ENCODE data around the gene ATXN1. TPM values are rescaled to one million over a fixed set of nuclear protein-coding genes. Genes with fewer than 3 reads are reported as not detected.

Gene ATXN1
- total RNA-seq, 1 experiment from 2014 or later = 19.7 TPM

DNA sequence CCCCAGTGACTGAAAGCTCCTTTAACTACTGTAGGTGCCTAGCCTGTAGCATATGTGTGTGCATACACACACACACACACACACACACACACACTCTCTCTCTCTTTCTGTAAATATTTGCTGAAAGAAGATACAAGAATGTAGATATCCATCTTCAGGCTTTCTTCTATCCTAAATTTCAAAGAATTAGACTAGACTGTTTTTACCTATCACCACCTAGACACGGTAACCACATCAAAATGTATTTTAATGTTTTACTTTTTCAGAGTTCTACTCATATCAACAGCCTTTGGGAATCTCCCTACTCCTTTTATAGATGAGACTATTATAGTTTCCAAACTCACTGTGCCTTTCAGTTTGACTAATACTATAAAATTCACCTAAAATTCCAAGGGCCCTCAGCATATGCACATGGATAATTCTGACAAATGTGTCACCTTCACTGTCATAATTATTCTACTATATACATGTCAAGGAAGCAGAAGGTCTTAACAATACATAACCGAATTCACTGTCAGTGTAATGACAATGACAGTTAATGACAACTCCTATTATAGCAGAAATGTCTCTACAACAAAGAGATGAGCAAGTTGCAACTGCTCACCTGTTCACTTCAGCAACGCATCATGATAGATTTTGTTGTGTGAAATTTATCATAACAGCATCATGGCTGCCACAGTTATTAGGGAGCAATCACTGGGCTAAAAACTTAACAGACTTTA, 286.3 kb downstream of the ATXN1 start:
- no peak for DNase-seq
- no peaks in the 10 kb centered on the region for H3K9me3 Mint-ChIP-seq (ENCODE audit: low read depth, unreplicated experiment)
- BruUV-seq (replicated peaks) = no TSS peak
- intact Hi-C loops (cut with micrococcal nuclease; ENCODE audit: unreplicated experiment) = no loop called here
- H3K4me3 Mint-ChIP-seq (ENCODE audit: low read depth, unreplicated experiment) = no peak overlapping the region
- TF ChIP-seq, protein P1, sequence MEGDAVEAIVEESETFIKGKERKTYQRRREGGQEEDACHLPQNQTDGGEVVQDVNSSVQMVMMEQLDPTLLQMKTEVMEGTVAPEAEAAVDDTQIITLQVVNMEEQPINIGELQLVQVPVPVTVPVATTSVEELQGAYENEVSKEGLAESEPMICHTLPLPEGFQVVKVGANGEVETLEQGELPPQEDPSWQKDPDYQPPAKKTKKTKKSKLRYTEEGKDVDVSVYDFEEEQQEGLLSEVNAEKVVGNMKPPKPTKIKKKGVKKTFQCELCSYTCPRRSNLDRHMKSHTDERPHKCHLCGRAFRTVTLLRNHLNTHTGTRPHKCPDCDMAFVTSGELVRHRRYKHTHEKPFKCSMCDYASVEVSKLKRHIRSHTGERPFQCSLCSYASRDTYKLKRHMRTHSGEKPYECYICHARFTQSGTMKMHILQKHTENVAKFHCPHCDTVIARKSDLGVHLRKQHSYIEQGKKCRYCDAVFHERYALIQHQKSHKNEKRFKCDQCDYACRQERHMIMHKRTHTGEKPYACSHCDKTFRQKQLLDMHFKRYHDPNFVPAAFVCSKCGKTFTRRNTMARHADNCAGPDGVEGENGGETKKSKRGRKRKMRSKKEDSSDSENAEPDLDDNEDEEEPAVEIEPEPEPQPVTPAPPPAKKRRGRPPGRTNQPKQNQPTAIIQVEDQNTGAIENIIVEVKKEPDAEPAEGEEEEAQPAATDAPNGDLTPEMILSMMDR (IDR thresholded peaks at IDR 0.05; ENCODE audit: unreplicated experiment) = no peak
- no peak overlapping the region for H3K27ac Mint-ChIP-seq (ENCODE audit: unreplicated experiment)
- CTCF ChIA-PET = no interaction called here
- no peaks in the 10 kb centered on the region for H3K36me3 Mint-ChIP-seq (ENCODE audit: insufficient read depth, unreplicated experiment)
- no peaks in the 10 kb centered on the region for H3K4me1 Mint-ChIP-seq (ENCODE audit: low read depth, unreplicated experiment)
- H3K27me3 Mint-ChIP-seq (ENCODE audit: unreplicated experiment) = no peaks in the 10 kb centered on the region

GRCh38 chr6:16473908-16474771, 287.1 kb downstream of the ATXN1 start:
- Mint-ChIP-seq H3K4me1 (ENCODE audit: low read depth, unreplicated experiment) (no peaks in the 10 kb centered on the region), H3K4me3 (ENCODE audit: low read depth, unreplicated experiment) (no peak overlapping the region), H3K36me3 (ENCODE audit: insufficient read depth, unreplicated experiment) (no peaks in the 10 kb centered on the region), H3K27me3 (ENCODE audit: unreplicated experiment) (no peaks in the 10 kb centered on the region), H3K9me3 (ENCODE audit: low read depth, unreplicated experiment) (no peaks in the 10 kb centered on the region), H3K27ac (ENCODE audit: unreplicated experiment) (no peak overlapping the region)
- BruUV-seq (replicated peaks) = no TSS peak
- CTCF ChIA-PET = no interaction called here
- no peak for DNase-seq
- TF ChIP-seq, protein P1 (IDR thresholded peaks at IDR 0.05; ENCODE audit: unreplicated experiment) = no peak
- intact Hi-C loops (cut with micrococcal nuclease; ENCODE audit: unreplicated experiment) = no loop called here

- no TSS peak for BruUV-seq (replicated peaks)
- Mint-ChIP-seq H3K27ac (ENCODE audit: unreplicated experiment) (no peak overlapping the region), H3K27me3 (ENCODE audit: unreplicated experiment) (no peaks in the 10 kb centered on the region), H3K4me3 (ENCODE audit: low read depth, unreplicated experiment) (no peak overlapping the region), H3K36me3 (ENCODE audit: insufficient read depth, unreplicated experiment) (no peaks in the 10 kb centered on the region), H3K9me3 (ENCODE audit: low read depth, unreplicated experiment) (no peaks in the 10 kb centered on the region), H3K4me1 (ENCODE audit: low read depth, unreplicated experiment) (no peaks in the 10 kb centered on the region)
- intact Hi-C loops (cut with micrococcal nuclease; ENCODE audit: unreplicated experiment) = no loop called here
- TF ChIP-seq, protein P1 (IDR thresholded peaks at IDR 0.05; ENCODE audit: unreplicated experiment) = no peak
- DNase-seq = no peak
- CTCF ChIA-PET = no interaction called here
Measured at GRCh38 chr6:16473184-16473907, 287.9 kb downstream of the ATXN1 start.

- H3K27ac Mint-ChIP-seq (ENCODE audit: unreplicated experiment) = no peak overlapping the region
- intact Hi-C loops (cut with micrococcal nuclease; ENCODE audit: unreplicated experiment) = no loop called here
- BruUV-seq (replicated peaks) = no TSS peak
- no peak overlapping the region for H3K4me3 Mint-ChIP-seq (ENCODE audit: low read depth, unreplicated experiment)
- no peaks in the 10 kb centered on the region for H3K36me3 Mint-ChIP-seq (ENCODE audit: insufficient read depth, unreplicated experiment)
- H3K9me3 Mint-ChIP-seq (ENCODE audit: low read depth, unreplicated experiment) = no peaks in the 10 kb centered on the region
- DNase-seq = no peak
- no peaks in the 10 kb centered on the region for H3K4me1 Mint-ChIP-seq (ENCODE audit: low read depth, unreplicated experiment)
- TF ChIP-seq, protein P1 (IDR thresholded peaks at IDR 0.05; ENCODE audit: unreplicated experiment) = no peak
- CTCF ChIA-PET = no interaction called here
- H3K27me3 Mint-ChIP-seq (ENCODE audit: unreplicated experiment) = no peaks in the 10 kb centered on the region
Measured at GRCh38 chr6:16472349-16473069, 288.8 kb downstream of the ATXN1 start.

All from Calu3 (cell line).